ENCODE measurements around the gene PSMD3. TPM values are rescaled to one million over a fixed set of nuclear protein-coding genes. Genes with fewer than 3 reads are reported as not detected.

The PSMD3 gene
- total and polyA plus RNA-seq, 8 donors = 72.8 to 117 (median 96.8) TPM

GRCh38 chr17:39950871-39951348 lies 29.7 kb upstream of the PSMD3 start:
- peaks cover 4 to 18% of the 10 kb centered on the region in 2 donors for H3K4me1 ChIP-seq
- H3K27ac ChIP-seq = no peak overlapping the region
- H3K27me3 ChIP-seq = no peaks in the 10 kb centered on the region
- intact Hi-C loops (cut with DNase I) = no loop called here
- H3K9me3 ChIP-seq = no peaks in the 10 kb centered on the region
- no peak overlapping the region for H3K4me3 ChIP-seq
- H3K36me3 ChIP-seq = no peaks in the 10 kb centered on the region
- no peak for TF ChIP-seq CTCF (IDR thresholded peaks at IDR 0.05)
- DNase-seq (no peak), ATAC-seq (no peak)

GRCh38 chr17:39951924-39952679 lies 28.5 kb upstream of the PSMD3 start:
- H3K4me3 ChIP-seq = peak overlapping the region; percentile 24 to 37
- ATAC-seq (no peak), DNase-seq (peak in 1 of 4 donors; percentile 51)
- H3K27ac ChIP-seq = peak overlapping the region; percentile 48 to 56
- H3K9me3 ChIP-seq = no peaks in the 10 kb centered on the region
- TF ChIP-seq CTCF (IDR thresholded peaks at IDR 0.05) = no peak
- peaks cover 4 to 18% of the 10 kb centered on the region in 2 donors for H3K4me1 ChIP-seq
- no peaks in the 10 kb centered on the region for H3K36me3 ChIP-seq
- intact Hi-C loops (cut with DNase I) = no loop called here
- H3K27me3 ChIP-seq = no peaks in the 10 kb centered on the region

- Histone ChIP-seq H3K27me3 (no peaks in the 10 kb centered on the region), H3K4me3 (peak overlapping the region; percentile 24 to 40), H3K9me3 (no peaks in the 10 kb centered on the region), H3K36me3 (no peaks in the 10 kb centered on the region), H3K4me1 (peaks cover 4 to 18% of the 10 kb centered on the region in 2 donors), H3K27ac (peak overlapping the region; percentile 56 to 61)
- no peak for TF ChIP-seq CTCF (IDR thresholded peaks at IDR 0.05)
- DNase-seq (peak; percentile 87 to 100 (median 98)), ATAC-seq (peak; percentile 91)
- intact Hi-C loops (cut with DNase I) = no loop called here
Measured at GRCh38 chr17:39952680-39953470, 27.7 kb upstream of the PSMD3 start.

- intact Hi-C loops (cut with DNase I) = no loop called here
- peak overlapping the region in 1 of 2 donors; percentile 61 for H3K27ac ChIP-seq
- no peak for TF ChIP-seq CTCF (IDR thresholded peaks at IDR 0.05)
- DNase-seq (no peak), ATAC-seq (no peak)
- no peaks in the 10 kb centered on the region for H3K9me3 ChIP-seq
- no peaks in the 10 kb centered on the region for H3K36me3 ChIP-seq
- peak overlapping the region in 1 of 2 donors; percentile 40 for H3K4me3 ChIP-seq
- no peaks in the 10 kb centered on the region for H3K27me3 ChIP-seq
- peaks cover 4 to 18% of the 10 kb centered on the region in 2 donors for H3K4me1 ChIP-seq
Measured at GRCh38 chr17:39953471-39953888, 27.1 kb upstream of the PSMD3 start.

- TF ChIP-seq CTCF (IDR thresholded peaks at IDR 0.05) = no peak
- no peaks in the 10 kb centered on the region for H3K36me3 ChIP-seq
- H3K4me1 ChIP-seq = peaks cover 0 to 23% of the 10 kb centered on the region in 2 donors
- DNase-seq = no peak
- no peak overlapping the region for H3K27ac ChIP-seq
- intact Hi-C loops (cut with DNase I) = no loop called here
- H3K4me3 ChIP-seq = no peak overlapping the region
- no peaks in the 10 kb centered on the region for H3K9me3 ChIP-seq
- ATAC-seq = no peak
- H3K27me3 ChIP-seq = no peaks in the 10 kb centered on the region
Measured at GRCh38 chr17:39954876-39955275, 25.7 kb upstream of the PSMD3 start.
